GM12865 (cell line): ENCODE data around the gene SRGN.
"Not testable (repeated sequence)": the region's sequence is repeated elsewhere in the genome, so short reads cannot be mapped to it uniquely, and the experiment has no call there.

Source experiments
- DNase-seq: peaks from one replicate; pipeline ENCODE4 v3.0.0; 2010; ENCODE audit warnings: low read depth
- H3K4me3 ChIP-seq: 2 replicates; pipeline ENCODE4 v1.5.1; 2011; ENCODE audit warnings: mild to moderate bottlenecking, low read depth, low read length, control low read depth
- CTCF ChIP-seq: IDR thresholded peaks from 2 replicates; pipeline ENCODE4 v1.5.1; 2011; ENCODE audit warnings: low read length, control low read depth, low read depth, inconsistent platforms; ENCODE audit not compliant: insufficient read depth; ENCODE audit errors: missing control alignments

Gene SRGN

GRCh38 chr10:69125554-69125953 lies 37.7 kb downstream of the SRGN start:
- no peak for DNase-seq
- peak overlapping the region; percentile 80 for H3K4me3 ChIP-seq
- TF ChIP-seq CTCF = no peak

GRCh38 chr10:69130251-69130650 lies 42.3 kb downstream of the SRGN start:
- no peak for DNase-seq
- no peak overlapping the region for H3K4me3 ChIP-seq
- TF ChIP-seq CTCF = no peak

GRCh38 chr10:69139961-69140360 lies 52.1 kb downstream of the SRGN start:
- DNase-seq = no peak
- no peak for TF ChIP-seq CTCF

DNA sequence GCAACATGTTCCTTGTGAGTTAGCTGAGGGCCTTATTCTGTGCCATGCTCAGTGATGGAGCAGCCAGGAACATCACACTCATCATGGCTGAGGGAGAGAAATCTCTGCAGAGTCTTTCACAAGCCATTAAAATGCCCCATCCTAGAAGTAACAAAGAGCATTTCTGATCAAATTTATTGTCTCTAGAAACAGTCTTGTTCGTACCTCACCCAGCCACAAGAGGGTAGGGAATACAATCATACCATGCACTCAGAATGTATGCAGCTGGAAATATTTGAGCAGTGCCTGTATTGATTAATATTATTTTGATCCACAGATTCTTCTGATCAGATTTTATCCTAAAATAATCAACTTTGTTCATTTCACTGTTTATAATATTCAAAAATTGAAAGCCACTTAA lies 53.4 kb downstream of the SRGN start:
- no peak overlapping the region for H3K4me3 ChIP-seq
- TF ChIP-seq CTCF = no peak
- no peak for DNase-seq

More at GRCh38 chr10:69139961-69140360, 52.1 kb downstream of the SRGN start:
- H3K4me3 ChIP-seq = no peak overlapping the region

DNA sequence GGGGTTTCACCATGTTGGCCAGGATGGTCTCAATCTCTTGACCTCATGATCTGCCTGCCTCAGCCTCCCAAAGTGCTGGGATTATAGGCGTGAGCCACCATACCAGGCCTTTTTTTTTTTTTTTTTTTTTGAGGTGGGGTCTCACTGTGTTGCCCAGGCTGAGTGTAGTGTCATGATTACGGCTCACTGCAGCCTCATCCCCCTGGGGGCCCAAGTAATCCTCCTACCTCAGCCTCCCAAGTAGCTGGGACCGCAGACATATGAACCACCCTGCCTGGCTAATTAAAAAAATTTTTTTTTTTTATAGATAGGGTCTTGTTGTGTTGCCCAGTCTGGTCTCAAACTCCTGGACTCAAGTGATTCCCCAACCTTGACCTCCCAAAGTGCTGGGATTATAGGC lies 54.2 kb downstream of the SRGN start:
- not testable (repeated sequence) for H3K4me3 ChIP-seq, DNase-seq

DNA sequence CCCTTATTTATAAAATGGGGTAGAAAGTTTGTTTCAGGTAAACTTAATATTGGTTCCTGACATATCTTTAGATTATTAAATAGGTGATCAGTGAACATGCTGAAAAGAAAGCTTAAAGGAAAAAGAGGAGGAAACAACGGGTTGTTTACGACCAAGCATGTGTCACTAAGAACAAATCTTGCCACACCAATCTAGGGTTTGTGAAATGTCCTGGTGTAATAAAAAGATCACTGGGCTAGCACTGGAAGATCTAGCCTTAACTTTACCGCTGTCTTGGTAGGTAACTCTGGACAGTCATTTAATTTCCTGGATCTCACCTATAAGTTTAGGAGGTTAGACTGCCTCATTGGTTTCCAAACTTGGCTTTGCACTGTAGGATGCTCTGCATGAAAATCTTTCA lies 55.1 kb downstream of the SRGN start:
- DNase-seq = no peak
- no peak overlapping the region for H3K4me3 ChIP-seq
- no peak for TF ChIP-seq CTCF

DNA sequence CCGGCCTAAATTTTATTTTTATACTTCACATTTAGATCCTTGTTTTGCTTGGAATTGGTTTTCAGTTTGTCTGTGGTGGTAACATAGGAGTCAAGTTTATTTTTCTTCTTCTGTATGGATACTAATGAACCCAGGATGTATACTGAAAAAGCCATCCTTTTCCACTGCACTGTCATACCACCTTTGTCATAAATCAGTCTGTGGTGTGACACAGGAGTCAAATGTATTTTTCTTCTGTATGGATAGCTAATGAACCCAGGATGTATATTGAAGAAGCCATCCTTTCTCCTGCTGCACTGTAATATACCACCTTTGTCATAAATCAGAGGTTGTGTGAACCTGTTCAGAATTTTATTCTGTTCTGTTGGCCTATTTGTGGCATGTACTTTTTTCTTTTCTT lies 57.4 kb downstream of the SRGN start:
- TF ChIP-seq CTCF = no peak
- H3K4me3 ChIP-seq = no peak overlapping the region
- DNase-seq = no peak

DNA sequence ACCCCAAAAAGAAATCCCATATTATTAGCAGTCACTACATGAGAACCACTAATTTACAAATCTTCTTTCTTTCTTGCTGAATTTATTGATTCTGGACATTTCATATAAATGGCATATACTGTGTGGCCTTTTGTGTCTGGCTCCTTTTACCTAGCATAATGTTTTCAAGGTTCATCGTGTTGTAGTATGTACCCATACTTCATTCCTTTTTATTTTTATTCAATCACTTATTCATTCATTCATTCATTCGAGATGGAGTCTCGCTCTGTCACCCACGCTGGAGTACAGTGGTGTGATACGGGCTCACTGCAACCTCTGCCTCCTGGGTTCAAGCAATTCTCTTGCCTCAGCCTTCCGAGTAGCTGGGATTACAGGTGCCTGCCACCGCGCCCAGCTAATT lies 58.0 kb downstream of the SRGN start:
- H3K4me3 ChIP-seq = no peak overlapping the region
- DNase-seq = no peak
- TF ChIP-seq CTCF = no peak
